Ishikawa (cell line): ENCODE results near the gene CDH23.

Experiments used
- CEBPB ChIP-seq: IDR thresholded peaks from 2 replicates; pipeline ENCODE4 v1.6.1; 2012
- FOXM1 ChIP-seq: IDR thresholded peaks from 2 replicates; pipeline ENCODE4 v1.6.1; 2012; ENCODE audit warnings: low read depth, borderline replicate concordance
- TAF1 ChIP-seq: IDR thresholded peaks from 2 replicates; pipeline ENCODE4 v1.6.1; 2012; ENCODE audit warnings: low read depth, mild to moderate bottlenecking

DNA sequence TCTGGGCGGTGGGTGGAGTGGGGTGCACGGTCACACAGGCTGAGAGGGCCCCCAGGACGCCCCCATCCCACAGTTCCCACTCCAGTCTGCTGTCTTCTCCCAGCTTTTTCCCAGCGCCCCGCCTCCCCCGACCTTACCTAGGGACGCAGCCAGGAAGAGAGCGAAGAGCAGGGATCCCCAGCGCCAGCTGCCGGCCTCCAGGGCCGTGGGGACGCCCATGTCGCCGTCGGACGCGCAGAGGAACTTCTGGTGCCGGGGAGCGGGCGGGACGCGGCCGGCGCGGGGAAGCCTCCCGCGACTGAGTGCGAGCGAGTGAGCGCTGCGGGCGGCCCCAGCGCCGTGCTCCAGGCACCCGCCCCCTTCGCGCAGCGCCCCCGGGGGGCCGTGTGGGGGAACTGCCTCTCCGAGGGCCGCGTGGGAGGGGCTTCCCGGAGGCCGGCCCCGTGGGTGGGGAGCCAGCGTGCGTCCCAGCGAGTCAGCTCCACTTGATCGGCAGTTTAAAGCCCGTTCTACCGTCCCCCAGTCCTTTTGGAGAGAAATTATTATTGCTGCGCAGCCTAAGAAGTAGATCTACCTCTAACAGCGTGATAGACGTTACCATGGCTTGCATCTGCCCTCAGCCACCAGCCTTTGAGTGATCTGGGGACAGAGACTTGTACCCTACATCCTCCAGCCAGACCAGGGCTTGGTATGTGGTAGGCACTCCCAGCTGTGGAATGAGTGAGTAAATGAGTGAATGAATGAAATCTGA lies 376.7 kb downstream of the CDH23 start, which contains the start of gene VSIR:
- no peak; the same call in 1 of the 2 replicates for TF ChIP-seq TAF1
- no peak for TF ChIP-seq FOXM1
- TF ChIP-seq CEBPB = no peak
